HG03565 (cell line): ENCODE data around the gene LLGL2.
"Not testable (repeated sequence)": the region's sequence is repeated elsewhere in the genome, so short reads cannot be mapped to it uniquely, and the experiment has no call there.

Experiments used
- ATAC-seq: cut with Tn5 transposase; IDR thresholded peaks from one replicate; pipeline ENCODE4 v1.9.1; 2021; ENCODE audit warnings: mild to moderate bottlenecking, moderate library complexity; ENCODE audit not compliant: unreplicated experiment

The LLGL2 gene

GRCh38 chr17:75588596-75589011, 63.1 kb downstream of the LLGL2 start:
- no peak for ATAC-seq

GRCh38 chr17:75589012-75589918, 63.8 kb downstream of the LLGL2 start:
- peak; percentile 76 for ATAC-seq

GRCh38 chr17:75589919-75590303, 64.4 kb downstream of the LLGL2 start:
- no peak for ATAC-seq

- no peak for ATAC-seq
These were observed 64.8 kb downstream of the LLGL2 start for GRCh38 chr17:75590314-75590761.

- no peak for ATAC-seq
These were observed 65.6 kb downstream of the LLGL2 start for GRCh38 chr17:75590849-75591721.

GRCh38 chr17:75591722-75592302, 66.3 kb downstream of the LLGL2 start:
- no peak for ATAC-seq

- ATAC-seq, result no peak
These were observed 67.0 kb downstream of the LLGL2 start for GRCh38 chr17:75592348-75593020.

- ATAC-seq, result not testable (repeated sequence)
These were observed 67.9 kb downstream of the LLGL2 start for GRCh38 chr17:75593430-75593829.

- no peak for ATAC-seq
These were observed 69.2 kb downstream of the LLGL2 start for GRCh38 chr17:75594499-75595283.

- ATAC-seq, result no peak
These were observed 69.9 kb downstream of the LLGL2 start for GRCh38 chr17:75595284-75595919.

GRCh38 chr17:75595920-75596313, 70.4 kb downstream of the LLGL2 start:
- ATAC-seq, result no peak

GRCh38 chr17:75596320-75597087, 71.0 kb downstream of the LLGL2 start:
- no peak for ATAC-seq

- ATAC-seq, result no peak
These were observed 75.8 kb downstream of the LLGL2 start for GRCh38 chr17:75601057-75601987.

GRCh38 chr17:75602644-75603043, 77.1 kb downstream of the LLGL2 start:
- ATAC-seq, result no peak

GRCh38 chr17:75603123-75603522, 77.6 kb downstream of the LLGL2 start:
- ATAC-seq, result no peak

- no peak for ATAC-seq
These were observed 78.7 kb downstream of the LLGL2 start for GRCh38 chr17:75604034-75604695.

GRCh38 chr17:75605790-75606189, 80.3 kb downstream of the LLGL2 start:
- ATAC-seq, result no peak
